NAMALWA (cell line): Measurements from ENCODE around the gene ASPSCR1.

Source experiments
- DNase-seq: peaks from one replicate; pipeline ENCODE4 v3.0.0-alpha.2; 2015; ENCODE audit warnings: low spot score

Gene ASPSCR1

DNA sequence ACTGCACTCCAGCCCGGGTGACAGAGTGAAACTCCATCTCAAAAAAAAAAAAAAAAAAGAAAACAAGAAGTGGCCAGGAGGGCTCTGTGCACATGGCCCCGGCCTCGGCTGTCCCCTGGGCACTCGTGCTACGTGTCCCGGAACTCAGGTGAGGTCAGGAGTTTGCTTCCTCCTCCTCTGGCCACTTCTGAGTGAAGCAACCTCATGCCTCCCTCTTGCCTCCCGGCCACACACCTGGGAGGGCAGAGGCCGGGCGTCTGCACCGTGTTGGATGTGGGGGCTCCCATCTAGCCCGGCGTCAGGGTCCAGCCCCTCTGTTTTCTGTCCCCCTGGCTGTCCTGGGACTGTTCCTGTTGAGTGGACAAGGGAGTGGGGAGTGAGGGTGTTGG lies 22.2 kb downstream of the ASPSCR1 start:
- no peak for DNase-seq

DNA sequence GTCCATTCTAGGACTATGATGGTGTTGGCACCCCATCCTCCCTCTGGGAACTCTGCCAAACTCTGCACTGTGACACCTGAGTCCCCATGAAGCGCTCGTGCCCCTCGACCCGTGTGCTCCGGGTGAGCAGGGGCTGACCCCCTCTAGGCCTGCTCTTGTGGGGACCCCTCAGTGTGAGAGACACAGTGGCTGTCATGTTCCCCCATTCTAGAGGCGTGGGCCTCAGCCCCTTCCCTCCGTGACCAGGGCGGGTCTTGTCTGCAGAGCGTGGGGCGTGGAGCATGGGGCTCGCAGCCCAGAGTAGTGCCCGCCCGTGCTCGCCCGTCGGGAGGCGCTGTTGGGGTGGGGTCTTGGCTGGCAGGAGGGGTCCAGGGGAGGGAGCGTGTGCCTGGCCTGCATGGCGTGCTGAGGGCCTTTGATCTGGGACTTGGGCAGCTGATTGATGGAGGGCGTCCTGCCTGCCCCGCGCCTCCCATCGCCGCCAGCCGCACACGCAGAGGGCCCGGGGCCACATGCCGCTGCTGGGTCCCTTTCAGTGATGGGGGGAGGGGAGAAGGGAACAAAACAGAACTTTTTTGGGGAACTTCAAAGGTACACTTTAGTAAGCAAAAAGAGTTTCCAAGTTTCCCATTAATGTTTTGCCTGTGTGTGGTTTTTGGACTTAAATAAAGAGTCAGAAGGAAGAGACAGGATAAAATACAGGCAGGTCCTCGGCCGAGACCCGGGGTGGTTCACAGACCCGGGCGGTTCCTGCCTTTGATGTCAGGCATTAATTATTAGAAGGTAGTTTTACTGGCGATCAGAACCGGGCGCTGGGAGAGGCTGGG lies 22.8 kb downstream of the ASPSCR1 start:
- DNase-seq, result no peak

- DNase-seq, result peak; percentile 64
Measured at GRCh38 chr17:82000803-82001570, 23.6 kb downstream of the ASPSCR1 start.

DNA sequence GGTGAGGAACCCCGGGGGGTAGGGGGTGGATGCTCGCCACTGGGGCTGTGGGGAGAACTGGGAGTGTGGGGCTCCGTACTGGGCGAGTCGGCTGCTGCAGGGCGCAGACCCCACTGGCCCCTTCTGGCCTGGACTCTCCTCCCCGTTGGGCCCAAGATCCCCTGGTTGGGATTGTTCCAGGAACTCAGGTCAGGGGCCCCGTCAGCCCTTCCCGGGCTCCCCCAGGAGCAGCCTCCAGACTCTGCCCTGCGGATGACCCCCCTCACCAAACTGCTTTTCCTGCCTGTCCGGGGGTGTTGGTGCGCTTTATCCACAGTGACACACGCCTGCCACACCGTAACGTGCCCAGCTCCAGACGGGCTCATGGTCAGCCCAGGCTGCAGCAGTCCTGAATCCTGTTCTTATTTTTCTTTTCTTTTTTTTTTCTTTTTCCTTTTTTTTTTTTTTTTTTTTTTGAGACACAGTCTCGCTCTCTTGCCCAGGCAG lies 24.2 kb downstream of the ASPSCR1 start:
- DNase-seq, result no peak

GRCh38 chr17:82003411-82004381 lies 26.3 kb downstream of the ASPSCR1 start:
- no peak for DNase-seq

GRCh38 chr17:82004517-82005455 lies 27.4 kb downstream of the ASPSCR1 start:
- no peak for DNase-seq

GRCh38 chr17:82005701-82006348 lies 28.4 kb downstream of the ASPSCR1 start:
- no peak for DNase-seq

DNA sequence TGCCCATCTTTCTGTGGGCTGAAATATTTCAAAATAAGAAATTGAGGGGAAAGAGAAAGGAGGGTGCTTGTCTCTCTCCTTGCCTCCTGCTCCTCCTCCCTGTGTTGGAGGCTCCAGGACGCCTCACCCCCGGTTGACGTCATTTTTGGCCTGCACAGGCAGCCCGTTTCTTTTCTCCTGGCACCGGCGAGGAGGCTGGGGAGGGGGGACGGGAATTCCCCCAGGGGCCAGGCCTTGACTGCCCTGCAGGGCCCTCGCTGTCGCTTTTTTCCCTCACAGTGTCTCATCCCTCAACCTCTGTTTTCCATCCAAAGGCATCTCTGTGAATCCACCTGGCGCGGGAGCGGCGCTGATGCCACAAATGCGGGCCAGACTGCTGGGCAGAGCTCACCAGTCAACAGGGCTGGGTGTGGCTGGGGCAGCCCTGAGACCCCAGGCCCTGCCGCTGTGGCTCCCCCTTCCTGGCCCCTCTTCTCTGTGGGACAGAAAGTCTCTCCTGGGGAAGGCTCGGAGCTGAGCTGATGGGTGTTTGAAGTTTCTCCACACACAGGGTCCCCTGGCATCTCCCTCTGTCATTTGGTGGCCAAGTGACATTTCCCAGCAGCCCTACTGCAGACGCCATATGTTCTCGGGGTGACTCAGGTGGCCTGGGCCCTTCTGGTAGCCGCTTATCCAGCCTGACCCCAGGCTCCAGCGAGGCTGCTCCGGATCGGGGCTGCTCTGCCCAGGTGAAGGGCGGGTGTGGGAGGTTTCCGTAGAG lies 29.2 kb downstream of the ASPSCR1 start:
- no peak for DNase-seq

- DNase-seq, result no peak
Measured at GRCh38 chr17:82007228-82007494, 29.7 kb downstream of the ASPSCR1 start.

- DNase-seq, result no peak
Measured at GRCh38 chr17:82007495-82008257, 30.2 kb downstream of the ASPSCR1 start.

- no peak for DNase-seq
Measured at GRCh38 chr17:82008258-82008940, 31.0 kb downstream of the ASPSCR1 start.

- no peak for DNase-seq
Measured at GRCh38 chr17:82008941-82009405, 31.5 kb downstream of the ASPSCR1 start.

- DNase-seq, result no peak
Measured at GRCh38 chr17:82009413-82009812, 32.0 kb downstream of the ASPSCR1 start.

DNA sequence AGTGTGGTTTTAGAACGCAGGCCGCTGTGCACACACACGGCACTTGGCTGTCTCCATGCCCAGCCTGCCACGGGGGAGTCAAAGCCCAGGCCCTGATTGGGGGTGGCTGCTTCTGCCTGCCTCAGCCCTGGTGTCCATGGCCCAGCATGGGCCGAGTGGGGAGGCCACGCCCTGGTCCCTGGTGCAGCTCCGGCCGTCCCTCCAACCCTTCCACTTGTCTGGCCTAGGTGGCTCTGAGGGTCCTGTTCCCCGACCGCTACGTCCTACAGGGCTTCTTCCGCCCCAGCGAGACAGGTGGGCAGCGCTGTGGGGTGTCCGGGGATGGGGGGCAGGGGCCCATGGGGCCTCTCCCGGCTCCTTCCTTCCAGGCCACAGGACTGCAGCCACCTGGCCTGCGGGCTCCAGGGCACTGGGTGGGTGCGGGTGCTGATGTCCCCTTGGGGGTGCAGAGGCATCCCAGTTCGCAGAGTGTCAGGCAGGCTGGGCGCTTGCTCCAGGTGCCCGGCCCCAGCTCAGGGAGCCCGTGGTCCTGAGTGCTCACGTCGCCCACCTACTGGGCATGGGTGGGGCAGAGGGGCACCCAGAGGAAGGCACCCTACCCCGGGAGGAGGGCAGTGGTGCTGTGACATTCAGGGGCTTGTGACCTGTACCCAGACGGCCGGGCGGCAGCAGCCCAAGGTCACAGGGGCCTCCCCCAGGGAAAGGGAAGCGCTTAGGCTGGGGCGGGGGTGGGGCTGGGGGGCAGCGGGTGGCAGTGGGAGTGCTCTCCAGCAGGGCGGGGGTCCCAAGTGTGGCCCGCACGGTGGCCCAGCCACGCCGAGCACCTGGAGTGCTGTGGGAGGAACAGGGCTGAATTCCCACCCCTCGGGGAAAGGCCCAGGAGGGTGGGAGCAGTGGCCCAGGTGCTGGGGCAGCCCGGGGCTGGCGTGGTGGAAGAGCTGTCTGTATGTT lies 33.4 kb downstream of the ASPSCR1 start:
- DNase-seq, result no peak

DNA sequence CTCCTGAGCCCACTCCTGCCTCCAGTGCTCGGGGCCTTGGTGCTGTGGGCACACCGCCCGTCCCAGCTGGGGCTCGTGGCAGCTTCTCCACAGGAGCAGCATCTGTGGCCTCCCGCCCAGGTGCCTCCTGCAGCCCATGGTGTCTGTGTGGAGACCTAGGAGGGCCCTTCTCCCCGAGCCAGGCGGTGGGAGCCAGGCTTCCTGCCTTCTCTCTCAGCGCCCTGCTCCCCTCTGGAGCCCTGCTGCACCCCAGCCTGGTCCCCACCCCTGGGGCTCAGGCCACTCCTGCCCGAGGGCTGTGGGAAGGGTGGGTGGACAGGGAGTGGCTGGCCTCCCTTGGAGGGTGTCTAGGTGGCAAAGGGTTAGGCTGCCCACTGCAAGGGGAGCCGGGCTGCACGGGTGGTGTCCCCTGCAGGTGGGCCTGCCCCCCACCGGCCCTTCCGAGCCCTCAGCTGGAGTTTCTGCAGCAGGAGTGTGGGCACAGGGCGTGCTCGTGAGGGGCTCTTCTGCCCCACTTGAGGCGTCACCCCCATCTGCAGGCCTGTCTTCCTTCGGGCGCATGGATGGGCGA lies 34.3 kb downstream of the ASPSCR1 start:
- DNase-seq, result no peak

- DNase-seq, result no peak
Measured at GRCh38 chr17:82012261-82012639, 34.8 kb downstream of the ASPSCR1 start.
